ENCODE results near the gene PPFIBP2.
A peak's percentile ranks its signal among the peaks of the same experiment; 100 is the strongest.

Gene PPFIBP2

DNA sequence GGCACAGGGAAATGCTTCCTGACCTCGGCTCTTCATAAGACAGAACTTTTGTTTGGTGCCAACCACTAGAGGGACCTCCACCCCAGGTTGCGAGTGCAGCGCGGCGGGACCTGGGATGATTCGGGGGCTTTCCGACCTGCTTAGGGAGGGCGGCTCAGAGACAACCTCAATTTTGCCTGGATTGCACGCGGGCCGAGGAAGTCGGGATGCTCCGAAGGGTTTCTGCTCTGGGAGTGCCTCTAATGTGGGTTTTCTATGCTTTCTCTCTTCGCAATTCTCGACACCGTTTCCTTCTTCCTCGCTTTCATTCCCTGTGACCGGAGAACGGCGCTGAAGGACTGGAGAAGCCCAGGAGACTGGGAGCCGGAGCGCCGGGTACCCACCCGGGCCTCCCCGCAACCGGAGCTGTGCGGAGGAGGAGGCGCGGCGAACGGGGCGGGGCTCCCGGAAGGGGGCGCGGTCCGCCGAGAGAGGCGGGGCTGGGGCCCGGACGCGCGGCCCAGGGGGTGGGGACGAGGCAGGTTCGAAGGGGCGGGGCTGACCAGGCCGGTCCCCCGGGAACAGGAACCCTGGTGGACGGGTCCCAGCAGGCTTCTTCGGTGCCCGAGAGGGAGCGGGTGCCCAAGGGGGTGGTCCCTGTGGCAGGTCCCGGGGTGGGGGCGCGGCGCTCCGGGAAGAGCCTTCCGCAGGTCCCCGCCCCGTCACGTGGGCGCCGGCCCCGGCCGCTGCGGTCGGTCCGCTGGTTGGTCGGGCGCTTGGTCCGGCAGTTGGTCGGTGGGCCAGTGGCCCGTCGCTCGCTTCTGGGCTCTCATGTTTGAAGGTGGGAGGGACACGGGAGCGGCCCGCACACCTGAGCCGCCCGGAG is at the start of gene PPFIBP2:
Gene PPFIBP2 (plus strand): TSS at position 766 of the 865 bp plus-strand sequence. CDS start 35,477 bp downstream, outside the sequence.
- no peak for DNase-seq

DNA sequence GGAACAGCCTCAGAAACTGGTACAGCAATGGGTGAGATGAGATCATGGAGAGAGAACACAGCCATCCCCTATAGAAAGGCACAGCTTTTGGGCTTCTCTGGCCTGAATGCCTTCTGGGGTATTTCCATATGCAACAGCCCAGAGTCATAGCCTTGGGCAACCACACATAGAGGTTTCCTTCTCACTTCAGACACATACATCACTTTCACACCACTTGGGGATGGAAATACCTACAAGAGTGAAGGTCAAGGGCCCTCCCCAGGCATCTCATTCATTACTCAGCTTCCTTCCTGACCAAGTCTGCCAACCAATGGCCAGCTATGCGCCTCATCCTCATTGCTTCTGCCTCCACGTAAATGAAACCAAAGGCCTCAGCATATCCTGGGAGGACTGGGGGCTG is 46.1 kb upstream of the PPFIBP2 start:
- no peak for DNase-seq

DNA sequence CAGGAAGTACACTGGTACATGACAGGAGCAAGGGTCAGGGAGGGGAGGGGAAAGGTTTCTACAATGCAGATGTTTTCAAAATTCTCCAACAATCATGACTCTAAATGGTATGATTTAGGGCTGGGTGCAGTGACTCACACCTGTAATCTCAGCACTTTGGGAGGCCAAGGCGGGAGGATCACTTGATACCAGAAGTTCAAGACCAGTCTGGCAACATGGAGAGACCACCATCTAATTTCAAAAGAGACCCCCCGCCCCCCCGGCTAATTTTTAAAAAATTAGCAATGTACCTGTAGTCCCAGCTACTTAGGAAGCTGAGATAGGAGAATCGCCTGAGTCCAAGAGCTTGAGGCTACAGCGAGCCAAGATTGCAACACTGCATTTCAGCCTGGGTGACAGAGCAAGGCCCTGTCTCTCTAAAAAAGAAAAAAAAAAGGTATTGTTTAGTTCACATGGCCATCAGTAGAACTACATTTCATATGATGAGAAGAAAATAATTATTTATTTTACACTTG is 44.4 kb upstream of the PPFIBP2 start:
- no peak for DNase-seq

DNA sequence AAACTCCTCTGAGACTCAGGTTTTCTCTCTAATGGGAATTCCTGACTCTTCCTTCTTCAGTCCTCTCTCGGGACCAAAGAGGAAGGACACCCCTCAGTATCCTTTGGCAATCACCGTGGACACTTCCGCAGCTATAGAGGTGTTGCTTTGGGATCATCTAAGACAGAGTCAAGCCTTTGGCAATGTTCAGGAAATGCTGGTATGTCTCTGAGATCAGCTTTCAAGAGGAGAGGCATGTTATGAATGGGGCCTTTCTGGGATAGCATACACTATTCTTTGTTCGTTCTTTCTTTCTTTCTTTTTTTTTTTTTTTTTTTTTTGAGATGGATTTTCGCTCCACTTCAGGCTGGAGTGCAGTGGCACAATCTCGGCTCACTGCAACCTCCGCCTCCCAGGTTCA is 42.7 kb upstream of the PPFIBP2 start:
- no peak for DNase-seq

DNA sequence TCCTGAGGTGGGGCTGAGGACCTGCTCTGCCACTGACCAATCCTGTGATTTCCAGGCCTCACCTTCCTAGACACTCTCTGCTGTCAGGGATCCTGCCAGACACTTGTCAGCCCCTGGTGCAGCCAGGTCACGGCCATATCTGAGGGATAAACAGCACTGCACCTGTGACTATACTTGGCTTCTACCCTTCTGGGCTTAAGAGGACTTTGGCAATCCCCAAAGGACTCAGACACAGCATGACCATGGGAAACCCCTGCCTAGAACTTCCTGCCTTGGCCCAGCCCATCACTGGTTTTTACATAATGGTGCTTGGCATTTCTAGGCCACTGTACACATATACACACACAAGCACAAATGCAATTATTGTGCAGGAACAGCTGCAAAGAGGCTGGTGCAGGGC is 40.1 kb upstream of the PPFIBP2 start:
- DNase-seq = no peak

DNA sequence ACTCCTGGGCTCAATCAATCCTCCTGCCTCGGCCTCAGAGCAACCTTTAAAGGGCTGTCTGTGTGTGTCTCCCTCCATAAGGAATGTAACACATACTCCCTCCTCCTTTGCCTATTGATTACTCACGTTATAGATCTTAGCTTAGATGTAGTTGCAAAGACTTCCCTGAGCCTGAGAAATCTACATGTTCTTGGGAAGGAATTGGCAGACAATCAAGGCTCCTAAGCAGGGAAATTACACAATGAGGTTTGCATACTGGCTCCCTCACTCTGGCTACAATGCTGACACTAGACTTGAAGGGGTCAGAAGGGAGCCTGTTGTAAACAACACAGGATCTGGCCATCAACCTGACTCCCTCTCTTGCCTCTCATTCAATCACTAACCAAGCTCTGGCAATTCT is 33.7 kb upstream of the PPFIBP2 start:
- no peak for DNase-seq

DNA sequence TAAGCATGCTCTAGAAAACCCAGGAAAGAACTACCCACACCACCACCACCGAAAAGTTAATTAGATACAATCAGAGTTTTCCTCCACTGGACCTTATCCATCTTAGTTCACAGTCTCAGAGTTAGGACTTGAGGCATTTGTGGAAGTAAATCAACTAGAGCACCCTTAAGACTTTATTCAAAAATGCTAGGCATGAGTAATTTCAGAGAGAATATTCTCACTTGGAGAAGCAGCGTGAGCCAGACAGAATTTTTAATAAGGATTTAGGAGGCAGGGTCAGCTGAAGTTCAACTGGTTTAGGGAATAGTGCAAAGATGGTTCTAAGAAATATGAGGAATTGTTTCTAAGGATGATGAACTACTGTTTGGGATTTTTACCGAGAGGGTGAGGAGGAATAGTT is 29.7 kb upstream of the PPFIBP2 start:
- no peak for DNase-seq

DNA sequence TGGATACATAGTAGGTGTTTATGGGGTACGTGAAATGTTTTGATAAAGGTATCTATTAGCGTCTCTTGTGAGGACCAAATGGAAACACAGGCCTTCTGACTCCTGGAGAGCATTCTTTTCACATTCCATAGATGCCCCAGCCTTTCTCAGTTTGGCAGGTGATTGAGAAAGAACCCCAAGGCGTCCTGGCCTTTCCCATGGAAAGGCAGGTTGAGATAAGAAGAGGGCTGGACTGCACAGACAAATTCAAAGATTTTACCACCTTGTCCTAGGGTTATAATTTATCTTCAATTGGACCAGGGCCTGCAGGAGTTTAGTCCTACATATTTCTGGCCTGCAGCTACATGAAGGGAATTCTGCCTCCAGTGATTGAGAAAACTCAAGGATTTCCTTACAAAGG is 29.2 kb upstream of the PPFIBP2 start:
- DNase-seq = no peak

DNA sequence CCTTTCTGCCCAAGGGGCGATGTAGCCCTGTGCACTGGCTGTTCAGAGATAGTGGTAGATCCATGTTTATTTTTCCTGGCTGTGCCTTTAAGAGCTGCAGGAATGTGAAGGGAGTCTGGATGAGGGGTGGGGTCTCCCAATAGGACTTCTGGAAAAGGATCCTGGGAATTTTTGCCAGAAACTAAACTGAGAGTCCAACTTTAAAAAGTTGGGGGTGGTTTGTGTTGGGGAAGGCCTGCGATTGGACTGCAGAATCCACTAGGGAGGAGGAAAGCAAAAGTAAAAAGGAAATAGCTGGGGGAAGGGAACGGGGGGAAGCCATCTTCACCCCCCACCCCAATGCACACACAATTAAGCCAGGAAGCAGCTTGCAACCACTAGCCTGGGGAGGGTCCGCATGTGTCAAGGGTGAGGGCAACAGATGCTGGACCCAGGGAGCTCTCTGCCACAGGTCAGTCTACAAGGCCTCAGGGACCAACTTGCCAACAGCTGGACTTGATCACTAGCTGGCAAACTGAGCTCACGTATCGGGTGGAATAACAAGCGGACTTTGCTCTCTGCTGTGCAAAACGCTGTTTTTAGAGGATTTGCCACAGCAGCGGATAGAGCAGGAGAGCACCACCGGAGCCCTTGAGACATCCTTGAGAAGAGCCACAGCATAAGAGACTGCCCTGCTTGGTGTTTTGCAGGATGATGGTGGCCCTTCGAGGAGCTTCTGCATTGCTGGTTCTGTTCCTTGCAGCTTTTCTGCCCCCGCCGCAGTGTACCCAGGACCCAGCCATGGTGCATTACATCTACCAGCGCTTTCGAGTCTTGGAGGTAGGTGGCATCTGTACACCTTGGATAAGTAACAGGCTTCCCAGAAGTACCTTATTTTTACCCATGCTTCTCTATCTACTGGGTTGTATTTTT is 28.4 kb upstream of the PPFIBP2 start, which contains the start of gene OLFML1:
Gene OLFML1 (plus strand): TSS at position 321 of the 912 bp plus-strand sequence. CDS start 370 bp downstream, at position 691.
- DNase-seq = no peak

DNA sequence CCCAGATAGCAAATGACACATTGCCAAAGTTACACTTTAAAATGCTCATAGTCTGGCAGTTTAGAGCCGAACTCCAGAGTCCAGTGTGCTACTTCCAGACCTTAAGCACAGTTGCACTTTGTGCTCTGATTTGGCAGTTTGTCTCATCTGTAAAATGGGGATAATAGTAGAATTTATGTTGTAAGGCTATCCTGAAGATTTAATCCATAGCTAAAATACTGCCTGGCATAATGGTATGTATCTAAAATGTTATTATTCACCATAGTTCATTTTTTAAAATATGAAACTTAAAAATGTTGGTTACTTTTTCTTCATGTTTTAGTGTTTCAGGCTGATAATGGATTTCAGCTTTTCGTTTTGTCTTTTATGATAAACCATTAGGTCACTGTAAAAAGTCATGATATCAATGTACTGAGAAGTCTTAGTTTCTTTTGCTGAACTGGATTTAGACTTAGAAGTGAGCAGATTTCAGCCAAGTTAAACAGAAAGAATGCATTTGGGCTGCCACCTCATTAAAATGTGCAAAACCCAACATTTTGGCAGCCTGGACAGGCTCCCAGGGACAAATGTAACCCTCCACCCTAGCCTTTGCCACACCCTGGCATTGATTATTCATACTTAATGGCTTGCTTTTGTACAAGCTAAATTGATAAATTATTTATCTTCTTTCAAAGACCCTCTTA is 27.6 kb upstream of the PPFIBP2 start:
- no peak for DNase-seq

DNA sequence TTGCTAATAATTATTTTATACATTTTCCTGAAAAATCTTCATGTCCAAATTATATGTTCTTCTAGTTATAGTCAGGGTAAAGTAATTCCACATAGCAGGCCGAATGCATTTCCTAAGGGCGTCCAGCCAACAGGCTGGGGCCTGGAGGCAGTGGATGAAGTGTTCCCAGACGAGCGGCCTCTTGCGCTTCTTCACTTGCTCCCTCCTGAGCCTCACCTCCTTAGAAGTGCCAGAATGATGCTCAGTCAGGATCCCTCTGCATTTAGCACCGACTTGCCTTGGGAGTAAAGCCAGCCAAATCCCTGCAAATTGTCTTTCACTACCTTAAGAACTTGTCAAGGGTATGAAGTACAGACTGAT is 27.0 kb upstream of the PPFIBP2 start:
- no peak for DNase-seq

DNA sequence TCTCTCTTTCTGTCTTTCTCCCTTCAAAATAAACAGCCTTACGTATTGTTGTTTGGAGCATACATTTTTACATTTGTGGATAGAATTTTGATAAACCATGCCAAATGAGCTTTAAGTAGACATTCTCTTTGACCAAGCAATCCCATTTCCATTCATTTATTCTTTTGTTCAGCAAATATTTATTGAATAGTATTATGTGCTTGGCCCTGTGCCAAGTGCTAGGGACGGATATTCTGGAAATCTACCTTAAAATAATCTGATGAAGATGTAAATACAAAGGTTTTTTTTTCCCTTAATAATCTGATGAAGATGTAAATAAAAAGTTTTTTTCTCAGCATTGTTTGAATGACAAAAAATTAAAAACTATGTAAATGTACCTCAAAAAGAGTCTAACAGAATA is 26.4 kb upstream of the PPFIBP2 start:
- DNase-seq = no peak

DNA sequence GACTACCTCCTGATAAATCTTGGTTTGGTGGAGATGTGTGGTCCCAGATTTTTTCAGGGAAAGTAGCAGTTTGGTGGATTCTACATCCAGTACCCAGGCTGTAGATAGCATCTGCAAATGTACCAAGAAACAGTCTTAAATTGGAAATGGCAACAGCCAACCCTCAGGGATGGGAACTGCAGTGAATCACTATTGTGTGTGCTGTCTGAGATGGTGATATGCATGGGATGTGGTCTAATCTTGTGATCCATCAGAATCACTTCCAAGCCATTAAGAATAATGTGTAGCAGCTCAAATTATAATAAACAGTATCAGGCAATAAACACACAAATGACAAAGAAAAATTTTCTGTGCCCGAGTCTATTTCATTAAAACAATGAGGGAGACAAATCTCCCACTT is 25.1 kb upstream of the PPFIBP2 start:
- no peak for DNase-seq

DNA sequence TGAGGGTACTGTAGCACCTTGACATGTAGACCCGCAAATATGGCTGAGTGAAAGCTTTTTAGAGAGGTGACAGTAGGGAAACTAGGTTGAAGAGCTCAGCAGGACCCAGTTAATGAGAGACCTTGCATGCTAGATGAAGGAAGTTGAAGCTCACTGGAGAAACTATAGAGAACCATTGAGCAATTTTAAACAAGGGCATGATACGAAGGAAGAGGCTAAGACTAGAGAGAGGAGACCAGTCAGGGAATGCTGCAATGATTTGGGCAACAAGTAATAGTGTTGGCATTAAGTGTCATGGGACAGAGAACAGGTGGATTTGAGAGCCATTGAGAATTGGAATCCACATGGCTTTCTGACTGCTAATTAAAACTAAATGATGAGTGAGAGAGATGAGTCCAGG is 24.4 kb upstream of the PPFIBP2 start:
- no peak for DNase-seq

DNA sequence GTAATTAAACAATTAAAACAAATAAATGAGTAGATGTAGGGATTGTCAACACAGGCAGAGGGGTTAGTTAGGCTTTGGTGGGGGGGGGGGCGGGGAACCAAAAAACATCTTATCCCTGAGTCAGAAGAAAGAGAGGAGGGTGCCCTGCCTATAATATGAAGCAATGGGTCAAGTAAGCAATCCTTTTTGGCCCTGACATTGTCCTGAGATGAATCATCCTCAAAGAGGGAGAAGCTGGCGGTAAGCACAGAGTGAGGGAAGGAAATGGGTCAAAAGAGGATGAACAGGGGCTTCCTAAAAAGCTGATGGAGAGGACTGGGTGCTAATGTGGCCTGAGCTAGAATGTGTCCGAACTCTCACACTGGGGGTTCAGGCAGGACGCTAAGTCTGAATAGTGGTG is 23.7 kb upstream of the PPFIBP2 start:
- no peak for DNase-seq

DNA sequence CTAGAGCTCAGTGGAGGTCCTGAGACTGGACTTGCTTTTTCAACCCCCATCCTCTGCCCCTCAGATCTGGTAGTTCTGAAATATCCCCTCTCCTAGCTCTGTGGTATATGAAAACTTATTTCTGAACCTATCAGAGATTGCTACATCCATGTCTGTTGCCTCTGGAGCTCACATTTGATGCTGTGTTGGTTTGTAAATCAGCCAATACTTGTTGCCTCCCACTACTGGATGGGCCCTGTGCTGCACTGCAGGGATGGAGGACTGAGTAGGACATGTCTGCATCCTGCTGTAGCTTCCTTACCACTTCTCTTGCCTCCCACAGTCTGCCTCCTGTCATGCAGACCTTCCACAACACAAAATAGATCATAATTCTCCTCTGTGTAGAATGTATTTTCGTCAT is 23.3 kb upstream of the PPFIBP2 start:
- DNase-seq = no peak

DNA sequence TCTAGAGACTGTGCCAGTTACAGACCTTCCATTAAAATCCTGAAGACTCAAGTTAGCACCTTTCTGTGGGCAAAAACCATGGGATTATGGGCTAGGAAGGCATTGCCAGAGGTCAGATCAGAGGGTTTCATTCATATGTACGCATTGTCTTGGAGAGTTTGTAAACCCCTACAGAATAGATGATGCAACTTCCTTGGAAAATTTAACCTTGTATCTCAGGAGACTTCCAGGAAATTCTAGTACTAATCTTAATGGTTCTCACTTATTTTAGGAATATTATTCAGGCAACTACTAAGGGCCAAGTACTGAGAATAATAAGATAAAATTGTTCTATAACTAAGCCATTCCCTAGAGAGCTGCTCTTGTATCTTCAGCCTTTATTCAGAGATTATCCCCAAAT is 21.5 kb upstream of the PPFIBP2 start:
- DNase-seq = no peak

DNA sequence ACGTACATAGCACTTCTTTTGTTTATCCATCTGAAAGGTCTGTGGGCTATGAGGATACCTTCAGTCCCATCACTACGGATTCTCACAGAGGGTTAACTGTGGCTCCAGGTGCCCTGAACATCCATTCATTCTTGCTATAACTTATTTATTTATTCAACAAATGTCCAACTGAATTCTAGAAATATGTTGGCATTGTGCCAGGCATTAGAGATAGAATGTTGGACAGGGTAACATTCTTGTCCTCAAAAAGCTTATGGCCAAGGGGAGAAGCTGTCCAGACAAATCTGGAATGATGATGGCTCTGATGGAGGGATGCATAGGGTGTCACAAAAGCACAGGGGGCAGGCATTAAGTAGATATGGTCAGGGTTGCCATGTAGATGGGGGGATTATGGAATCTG is 20.1 kb upstream of the PPFIBP2 start:
- no peak for DNase-seq

DNA sequence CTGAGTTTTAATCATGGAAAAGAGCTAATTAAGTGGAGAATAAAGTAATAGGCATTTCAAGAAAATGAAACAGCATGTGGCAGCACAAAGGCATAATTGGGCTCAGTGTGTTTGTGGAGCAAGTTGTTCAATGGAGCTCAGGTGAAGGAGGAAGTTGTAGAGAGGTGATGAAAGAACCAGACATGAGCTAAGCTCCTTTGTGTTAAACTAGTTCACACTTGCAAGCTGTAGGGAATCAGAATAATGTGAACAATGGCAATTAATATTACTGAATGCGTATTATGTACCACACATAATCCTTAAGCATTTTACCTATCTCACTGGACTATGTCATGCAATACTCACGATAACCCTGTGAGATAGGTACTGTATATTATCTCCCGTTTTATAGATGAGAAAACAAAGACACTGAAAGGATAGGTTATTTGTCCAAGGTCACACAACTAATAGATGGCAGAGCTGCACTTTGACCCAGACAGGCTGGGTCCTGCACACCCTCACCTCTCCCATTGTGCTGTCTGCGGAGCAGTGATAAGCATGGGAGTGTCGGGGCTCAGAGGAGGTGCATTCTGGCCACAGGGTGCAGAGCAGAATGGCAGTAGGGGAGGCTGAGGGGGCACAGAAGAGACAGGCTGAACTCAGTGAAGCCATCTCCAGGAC is 19.6 kb upstream of the PPFIBP2 start:
- no peak for DNase-seq

DNA sequence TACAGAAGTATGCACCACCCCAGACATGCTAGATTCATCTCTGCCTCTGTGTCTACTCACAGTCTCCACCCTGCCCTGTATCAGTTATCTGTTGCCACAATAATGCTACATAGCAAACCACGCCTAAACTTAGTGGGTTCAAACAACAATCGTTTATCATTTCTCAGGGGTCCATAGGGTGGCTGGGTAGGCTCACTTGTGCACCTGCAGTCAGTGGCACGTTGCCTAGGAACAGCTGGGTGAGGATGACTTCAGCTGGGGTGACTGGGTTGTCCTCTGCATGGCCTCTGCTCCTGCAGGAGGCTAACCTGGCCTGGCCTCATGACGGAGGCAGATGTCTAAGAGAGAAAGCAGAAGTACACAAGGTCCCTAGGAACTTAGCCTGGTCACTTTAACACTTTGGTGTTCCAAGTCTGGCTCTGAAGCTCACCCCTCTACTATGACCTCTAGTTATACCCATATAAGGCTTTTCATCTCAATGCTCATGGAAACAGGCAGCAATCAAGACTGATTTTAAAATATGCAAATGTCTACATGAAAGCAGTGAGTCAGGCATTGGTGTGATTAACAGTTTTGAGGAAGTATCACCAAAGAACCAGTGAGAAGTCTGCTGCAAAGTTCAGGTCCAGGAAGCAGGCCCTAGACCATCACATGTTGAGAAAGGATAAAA is 17.8 kb upstream of the PPFIBP2 start:
- peak; percentile 22 for DNase-seq

DNA sequence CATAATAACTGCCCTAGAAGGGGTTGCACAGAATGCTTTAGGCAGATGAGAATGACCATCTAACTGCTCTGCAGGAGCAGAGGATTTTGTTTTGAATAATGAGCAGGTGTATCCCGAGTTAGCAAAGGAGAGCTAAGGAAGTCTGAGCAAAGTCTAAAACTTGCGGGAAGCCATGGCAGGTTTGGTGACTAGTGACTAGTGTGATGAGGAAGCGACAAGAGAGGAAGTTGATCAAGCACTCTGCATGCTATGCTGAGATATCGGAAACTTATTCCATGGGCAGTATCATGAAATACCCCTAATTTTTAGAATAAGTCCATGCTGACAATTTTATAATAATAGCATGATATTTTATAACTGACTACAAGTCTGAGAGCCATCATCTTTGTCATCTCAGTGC is 15.6 kb upstream of the PPFIBP2 start:
- no peak for DNase-seq

DNA sequence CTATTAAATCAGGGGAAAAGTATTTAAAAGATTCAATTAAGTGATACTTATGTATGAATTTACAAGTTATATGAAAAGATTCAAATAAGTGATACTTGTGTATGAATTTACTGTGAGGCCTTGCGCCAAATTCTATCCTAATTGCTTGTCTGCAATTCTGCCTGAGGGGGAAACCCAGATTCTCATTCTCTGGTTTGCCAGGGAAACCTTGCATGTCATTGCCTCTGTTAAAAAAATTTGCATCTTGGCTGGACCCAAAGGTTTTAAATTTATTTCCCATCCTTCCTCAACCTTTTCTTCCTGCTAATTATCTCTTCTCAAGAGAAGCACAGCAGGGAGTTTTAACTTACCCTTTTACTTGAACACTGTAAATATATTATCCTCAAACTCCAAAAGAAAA is 14.7 kb upstream of the PPFIBP2 start:
- no peak for DNase-seq
